ENCODE results near the gene CALHM5.
"Not testable (repeated sequence)": the region's sequence is repeated elsewhere in the genome, so short reads cannot be mapped to it uniquely, and the experiment has no call there.

CALHM5 gene

GRCh38 chr6:116482780-116483179 is 28.7 kb upstream of the CALHM5 start:
- Histone ChIP-seq H3K4me1 (ENCODE audit: insufficient read depth, low read length) (no peaks in the 10 kb centered on the region), H3K9ac (ENCODE audit: low read length) (no peak overlapping the region), H3K9me3 (ENCODE audit: low read length) (no peaks in the 10 kb centered on the region), H3K36me3 (ENCODE audit: insufficient read depth, low read length) (no peaks in the 10 kb centered on the region), H3K27ac (ENCODE audit: low read depth, low read length) (no peak overlapping the region), H3K27me3 (ENCODE audit: control insufficient read depth in 1 of 2, insufficient read depth in 2 of 2, low read length in 2 of 2) (no peaks in the 10 kb centered on the region), H3K4me3 (ENCODE audit: low read depth in 1 of 2, low read length in 2 of 2) (no peak overlapping the region)

DNA sequence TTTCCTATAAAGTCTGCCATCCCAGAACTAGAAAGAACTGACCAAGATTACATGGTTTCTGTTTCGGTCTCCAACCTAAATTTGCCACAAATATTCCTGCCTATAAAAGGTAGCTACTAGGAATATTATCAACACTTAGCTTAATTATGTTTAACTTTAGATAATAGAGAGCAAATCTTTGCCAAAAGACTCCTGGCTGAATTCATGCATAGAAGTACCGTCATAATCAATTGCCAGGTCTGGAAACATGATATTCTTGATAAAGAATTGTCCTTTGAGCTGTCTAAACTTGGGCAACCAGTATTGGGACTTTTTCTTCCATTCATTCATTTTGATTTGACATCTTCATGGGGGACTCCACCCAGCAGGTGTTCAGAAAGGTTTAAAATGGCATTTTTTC is 27.8 kb upstream of the CALHM5 start:
- Histone ChIP-seq H3K4me1 (ENCODE audit: insufficient read depth, low read length) (no peaks in the 10 kb centered on the region), H3K27me3 (ENCODE audit: control insufficient read depth in 1 of 2, insufficient read depth in 2 of 2, low read length in 2 of 2) (no peaks in the 10 kb centered on the region), H3K9me3 (ENCODE audit: low read length) (no peaks in the 10 kb centered on the region)

DNA sequence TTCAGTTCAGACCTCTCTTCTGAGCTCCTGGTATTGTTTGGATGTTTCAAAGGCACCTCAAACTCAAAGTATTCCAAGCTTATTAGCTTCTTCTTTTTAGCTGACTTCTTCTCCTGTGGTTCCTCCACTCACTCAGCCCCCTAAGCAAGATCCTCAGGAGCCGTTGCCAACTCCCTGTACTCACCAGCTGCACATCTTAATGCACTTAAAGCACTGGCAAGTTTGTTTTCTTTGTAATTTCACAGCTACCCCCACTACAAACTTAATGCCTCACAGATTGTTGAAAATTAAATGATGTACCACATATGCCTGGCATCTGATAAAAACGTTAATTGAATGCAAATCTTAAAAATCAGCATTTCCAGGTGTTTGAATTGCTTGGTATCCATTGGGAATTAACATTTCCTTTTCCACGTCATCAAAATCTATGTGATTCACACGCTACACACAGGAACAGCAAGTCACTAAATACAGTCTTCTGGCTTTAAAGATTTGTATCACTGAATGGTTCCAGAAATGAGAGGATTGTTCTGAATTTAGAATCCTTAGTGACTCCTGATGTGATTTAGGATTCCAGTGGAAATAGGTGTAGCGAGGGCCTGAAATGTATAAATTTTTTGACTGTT is 25.8 kb upstream of the CALHM5 start:
- no peak overlapping the region for H3K9ac ChIP-seq (ENCODE audit: low read length)
- no peak overlapping the region for H3K27ac ChIP-seq (ENCODE audit: low read depth, low read length)
- no peaks in the 10 kb centered on the region for H3K9me3 ChIP-seq (ENCODE audit: low read length)
- no peaks in the 10 kb centered on the region for H3K36me3 ChIP-seq (ENCODE audit: insufficient read depth, low read length)
- H3K27me3 ChIP-seq (ENCODE audit: control insufficient read depth in 1 of 2, insufficient read depth in 2 of 2, low read length in 2 of 2): no peaks in the 10 kb centered on the region
- H3K4me1 ChIP-seq (ENCODE audit: insufficient read depth, low read length): no peaks in the 10 kb centered on the region
- H3K4me3 ChIP-seq (ENCODE audit: low read depth in 1 of 2, low read length in 2 of 2): no peak overlapping the region

More for the DNA sequence above, 27.8 kb upstream of the CALHM5 start:
- H3K27ac ChIP-seq (ENCODE audit: low read depth, low read length): no peak overlapping the region
- no peaks in the 10 kb centered on the region for H3K36me3 ChIP-seq (ENCODE audit: insufficient read depth, low read length)
- H3K9ac ChIP-seq (ENCODE audit: low read length): no peak overlapping the region
- no peak overlapping the region for H3K4me3 ChIP-seq (ENCODE audit: low read depth in 1 of 2, low read length in 2 of 2)

DNA sequence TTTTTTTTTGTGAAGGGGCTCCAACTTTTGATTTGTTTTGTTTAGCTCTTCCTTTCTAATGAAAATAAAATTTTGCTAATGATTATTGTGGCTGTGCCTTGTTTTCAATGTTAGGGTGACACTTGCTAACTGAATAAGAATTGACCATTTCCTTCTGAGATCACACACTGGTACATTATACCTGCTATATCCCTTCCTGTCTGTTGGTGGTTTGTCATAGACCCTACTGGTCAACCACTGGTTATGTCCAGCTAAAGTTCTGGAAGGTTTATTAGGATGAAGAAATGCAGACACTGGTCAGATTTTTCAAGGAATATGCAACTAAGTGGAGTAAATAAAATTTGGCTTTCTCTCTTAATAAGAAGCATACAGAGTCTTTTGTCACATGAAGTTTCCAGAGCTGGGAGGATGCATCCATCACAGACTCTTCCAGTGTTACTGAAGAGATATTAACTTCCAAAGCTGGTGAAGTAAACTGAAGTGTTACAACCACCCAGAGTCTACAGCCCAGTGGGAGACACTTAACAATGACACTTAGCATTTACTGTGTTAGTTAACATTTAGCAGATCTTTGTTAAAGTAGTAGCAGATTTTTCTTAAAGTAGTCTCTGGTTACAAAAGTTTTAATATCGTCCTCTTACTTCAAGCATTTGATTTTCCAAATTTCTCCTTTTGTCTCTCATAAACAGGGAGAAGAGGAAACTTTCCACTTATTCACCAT is 19.7 kb upstream of the CALHM5 start:
- H3K4me1 ChIP-seq (ENCODE audit: insufficient read depth, low read length): no peaks in the 10 kb centered on the region
- no peaks in the 10 kb centered on the region for H3K36me3 ChIP-seq (ENCODE audit: insufficient read depth, low read length)
- no peak overlapping the region for H3K9ac ChIP-seq (ENCODE audit: low read length)
- H3K27ac ChIP-seq (ENCODE audit: low read depth, low read length): no peak overlapping the region
- H3K9me3 ChIP-seq (ENCODE audit: low read length): no peaks in the 10 kb centered on the region
- H3K4me3 ChIP-seq (ENCODE audit: low read depth in 1 of 2, low read length in 2 of 2): no peak overlapping the region
- H3K27me3 ChIP-seq (ENCODE audit: control insufficient read depth in 1 of 2, insufficient read depth in 2 of 2, low read length in 2 of 2): no peaks in the 10 kb centered on the region

DNA sequence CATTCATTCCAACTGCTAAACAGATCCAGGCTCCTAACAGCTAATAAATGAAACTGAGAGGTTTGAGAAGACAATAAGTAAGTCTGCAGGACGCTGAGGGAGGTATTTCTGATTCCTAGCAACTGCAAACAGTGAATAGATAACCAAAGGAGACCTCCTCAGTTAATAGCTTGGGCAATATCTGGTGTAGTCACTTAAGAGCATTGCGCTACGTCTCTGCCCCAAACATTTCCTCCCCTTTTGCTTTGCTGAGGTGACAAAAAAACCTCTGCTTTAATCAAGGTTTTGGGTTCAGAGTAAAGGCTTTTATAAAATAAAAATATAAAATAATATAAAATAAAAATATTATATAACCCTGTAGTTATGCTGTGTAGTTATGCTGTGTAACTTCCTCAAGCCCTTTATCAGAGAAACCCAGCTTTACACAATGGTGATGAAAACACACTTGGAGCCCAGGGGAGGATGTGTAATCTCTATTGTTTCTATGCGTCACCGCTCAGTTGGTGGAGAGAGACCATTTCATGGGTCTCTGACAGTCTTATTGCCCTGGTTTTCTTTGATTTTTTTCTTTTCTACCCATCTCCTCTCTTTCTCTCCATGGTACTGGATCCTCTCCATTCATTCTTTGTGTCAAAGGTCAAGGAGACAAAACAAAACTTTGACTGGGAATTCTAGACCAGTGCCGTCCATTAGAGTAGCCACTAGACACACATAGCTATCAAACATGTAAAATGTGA is 18.9 kb upstream of the CALHM5 start:
- H3K27me3 ChIP-seq (ENCODE audit: control insufficient read depth in 1 of 2, insufficient read depth in 2 of 2, low read length in 2 of 2): no peaks in the 10 kb centered on the region
- no peak overlapping the region for H3K4me3 ChIP-seq (ENCODE audit: low read depth in 1 of 2, low read length in 2 of 2)
- H3K9ac ChIP-seq (ENCODE audit: low read length): no peak overlapping the region
- no peaks in the 10 kb centered on the region for H3K4me1 ChIP-seq (ENCODE audit: insufficient read depth, low read length)
- H3K27ac ChIP-seq (ENCODE audit: low read depth, low read length): no peak overlapping the region
- H3K36me3 ChIP-seq (ENCODE audit: insufficient read depth, low read length): no peaks in the 10 kb centered on the region
- H3K9me3 ChIP-seq (ENCODE audit: low read length): no peaks in the 10 kb centered on the region

- not testable (repeated sequence) for H3K4me1 ChIP-seq (ENCODE audit: insufficient read depth, low read length); H3K9me3 ChIP-seq (ENCODE audit: low read length); H3K36me3 ChIP-seq (ENCODE audit: insufficient read depth, low read length); H3K27me3 ChIP-seq (ENCODE audit: control insufficient read depth in 1 of 2, insufficient read depth in 2 of 2, low read length in 2 of 2); H3K27ac ChIP-seq (ENCODE audit: low read depth, low read length); H3K4me3 ChIP-seq (ENCODE audit: low read depth in 1 of 2, low read length in 2 of 2); H3K9ac ChIP-seq (ENCODE audit: low read length)
Measured at GRCh38 chr6:116495161-116495560, 16.3 kb upstream of the CALHM5 start.

DNA sequence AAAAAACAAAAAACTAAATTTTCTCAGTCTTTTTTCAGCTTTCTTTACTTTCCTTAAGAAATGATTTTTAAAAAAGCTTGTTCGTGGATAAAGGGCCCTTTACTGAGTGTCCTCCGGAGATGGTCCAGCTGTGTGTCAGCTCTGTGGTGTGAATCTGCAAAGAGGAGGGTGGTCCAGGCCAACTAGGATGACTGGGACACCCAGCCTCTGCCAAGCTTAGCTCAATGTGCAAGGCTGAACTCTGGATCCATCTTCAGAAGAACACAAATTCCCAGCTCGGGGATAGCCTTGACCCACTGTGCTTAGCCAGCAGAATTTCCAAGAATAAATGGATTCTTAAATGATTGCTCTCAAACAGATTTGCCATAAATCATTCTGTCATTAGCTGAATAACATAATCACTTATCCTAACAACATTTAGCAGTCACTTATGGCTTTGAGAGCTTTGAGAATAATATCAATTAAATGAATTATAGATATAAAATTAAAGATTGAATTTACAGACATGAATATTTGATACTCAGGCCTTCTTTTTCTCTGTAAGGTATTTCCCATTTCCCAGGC is 14.2 kb upstream of the CALHM5 start:
- H3K9me3 ChIP-seq (ENCODE audit: low read length): no peaks in the 10 kb centered on the region
- H3K27me3 ChIP-seq (ENCODE audit: control insufficient read depth in 1 of 2, insufficient read depth in 2 of 2, low read length in 2 of 2): no peaks in the 10 kb centered on the region
- H3K4me1 ChIP-seq (ENCODE audit: insufficient read depth, low read length): no peaks in the 10 kb centered on the region
- no peak overlapping the region for H3K27ac ChIP-seq (ENCODE audit: low read depth, low read length)
- H3K36me3 ChIP-seq (ENCODE audit: insufficient read depth, low read length): no peaks in the 10 kb centered on the region
- no peak overlapping the region for H3K4me3 ChIP-seq (ENCODE audit: low read depth in 1 of 2, low read length in 2 of 2)
- no peak overlapping the region for H3K9ac ChIP-seq (ENCODE audit: low read length)

GRCh38 chr6:116500969-116501433 is 10.4 kb upstream of the CALHM5 start:
- Histone ChIP-seq H3K9me3 (ENCODE audit: low read length) (no peaks in the 10 kb centered on the region), H3K36me3 (ENCODE audit: insufficient read depth, low read length) (no peaks in the 10 kb centered on the region), H3K27ac (ENCODE audit: low read depth, low read length) (no peak overlapping the region), H3K27me3 (ENCODE audit: control insufficient read depth in 1 of 2, insufficient read depth in 2 of 2, low read length in 2 of 2) (no peaks in the 10 kb centered on the region), H3K4me3 (ENCODE audit: low read depth in 1 of 2, low read length in 2 of 2) (no peak overlapping the region), H3K4me1 (ENCODE audit: insufficient read depth, low read length) (no peaks in the 10 kb centered on the region), H3K9ac (ENCODE audit: low read length) (no peak overlapping the region)

GRCh38 chr6:116507324-116507723 is 4.1 kb upstream of the CALHM5 start:
- H3K36me3 ChIP-seq (ENCODE audit: insufficient read depth, low read length): no peaks in the 10 kb centered on the region
- H3K27ac ChIP-seq (ENCODE audit: low read depth, low read length): no peak overlapping the region
- no peaks in the 10 kb centered on the region for H3K9me3 ChIP-seq (ENCODE audit: low read length)
- H3K27me3 ChIP-seq (ENCODE audit: control insufficient read depth in 1 of 2, insufficient read depth in 2 of 2, low read length in 2 of 2): no peaks in the 10 kb centered on the region
- H3K9ac ChIP-seq (ENCODE audit: low read length): no peak overlapping the region
- no peaks in the 10 kb centered on the region for H3K4me1 ChIP-seq (ENCODE audit: insufficient read depth, low read length)
- H3K4me3 ChIP-seq (ENCODE audit: low read depth in 1 of 2, low read length in 2 of 2): no peak overlapping the region

DNA sequence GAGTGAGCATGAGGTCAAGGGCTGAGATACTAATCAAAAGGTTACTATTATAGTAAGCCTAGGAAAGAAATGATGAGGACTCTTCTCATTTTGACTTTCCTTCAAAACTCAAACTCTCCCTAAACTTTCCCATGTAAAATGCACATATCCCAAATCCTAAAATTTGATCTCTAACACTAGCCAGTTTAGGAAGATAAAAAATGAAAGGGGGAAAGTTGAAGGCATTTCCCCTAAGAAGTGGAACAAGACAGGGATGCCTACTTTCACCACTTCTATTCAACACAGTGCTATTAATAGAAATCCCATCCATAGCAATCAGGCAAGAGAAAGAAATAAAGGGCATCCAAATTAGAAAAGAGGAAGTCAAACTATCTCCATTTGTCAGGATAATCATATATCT is 2.9 kb upstream of the CALHM5 start:
- H3K4me1 ChIP-seq (ENCODE audit: insufficient read depth, low read length): peaks cover 9% of the 10 kb centered on the region
- no peaks in the 10 kb centered on the region for H3K27me3 ChIP-seq (ENCODE audit: control insufficient read depth in 1 of 2, insufficient read depth in 2 of 2, low read length in 2 of 2)
- H3K4me3 ChIP-seq (ENCODE audit: low read depth in 1 of 2, low read length in 2 of 2): no peak overlapping the region
- H3K9ac ChIP-seq (ENCODE audit: low read length): no peak overlapping the region
- H3K27ac ChIP-seq (ENCODE audit: low read depth, low read length): no peak overlapping the region
- H3K9me3 ChIP-seq (ENCODE audit: low read length): no peaks in the 10 kb centered on the region
- H3K36me3 ChIP-seq (ENCODE audit: insufficient read depth, low read length): no peaks in the 10 kb centered on the region

- H3K36me3 ChIP-seq (ENCODE audit: insufficient read depth, low read length): no peaks in the 10 kb centered on the region
- peaks cover 14% of the 10 kb centered on the region for H3K4me1 ChIP-seq (ENCODE audit: insufficient read depth, low read length)
- H3K9ac ChIP-seq (ENCODE audit: low read length): peak overlapping the region; percentile 65
- H3K9me3 ChIP-seq (ENCODE audit: low read length): no peaks in the 10 kb centered on the region
- peak overlapping the region; percentile 37 for H3K27ac ChIP-seq (ENCODE audit: low read depth, low read length)
- H3K27me3 ChIP-seq (ENCODE audit: control insufficient read depth in 1 of 2, insufficient read depth in 2 of 2, low read length in 2 of 2): no peaks in the 10 kb centered on the region
- H3K4me3 ChIP-seq (ENCODE audit: low read depth in 1 of 2, low read length in 2 of 2): peak overlapping the region; percentile 22 to 72
Measured at GRCh38 chr6:116512111-116512559, 696 bp downstream of the CALHM5 start.
